ENCODE data around the gene USP44.

- TF ChIP-seq POLR2A (IDR thresholded peaks at IDR 0.05): no peak
- TF ChIP-seq CTCF (IDR thresholded peaks at IDR 0.05): no peak
- TF ChIP-seq POLR2AphosphoS5 (IDR thresholded peaks at IDR 0.05): peak in 1 of 3 donors; percentile 6
- TF ChIP-seq EP300 (IDR thresholded peaks at IDR 0.05; ENCODE audit: low read depth): no peak
Measured at GRCh38 chr12:95548539-95549391, 2.5 kb downstream of the USP44 start.

All from transverse colon (tissue), 4 donors.